HG03575 (cell line): ENCODE data around the gene OBI1.
"Not testable (repeated sequence)": the region's sequence is repeated elsewhere in the genome, so short reads cannot be mapped to it uniquely, and the experiment has no call there.

Source experiments
- ATAC-seq: cut with Tn5 transposase; IDR thresholded peaks from one replicate; pipeline ENCODE4 v1.9.1; 2021; ENCODE audit not compliant: unreplicated experiment, insufficient number of reproducible peaks, low FRiP score; ENCODE audit errors: extremely low read depth

OBI1 gene

GRCh38 chr13:78650717-78651083 is 8.3 kb downstream of the OBI1 start:
- no peak for ATAC-seq

GRCh38 chr13:78649997-78650716 is 8.8 kb downstream of the OBI1 start:
- no peak for ATAC-seq

- ATAC-seq: not testable (repeated sequence)
Observed at GRCh38 chr13:78647109-78647678, 11.8 kb downstream of the OBI1 start.

- ATAC-seq: peak; percentile 70
Observed at GRCh38 chr13:78638216-78638615, 20.7 kb downstream of the OBI1 start.

GRCh38 chr13:78636495-78636894 is 22.5 kb downstream of the OBI1 start:
- no peak for ATAC-seq

GRCh38 chr13:78632996-78633395 is 26.0 kb downstream of the OBI1 start:
- no peak for ATAC-seq

- ATAC-seq: no peak
Observed at GRCh38 chr13:78631077-78631476, 27.9 kb downstream of the OBI1 start.

- ATAC-seq: no peak
Observed at GRCh38 chr13:78630511-78630910, 28.4 kb downstream of the OBI1 start.

GRCh38 chr13:78625384-78625783 is 33.6 kb downstream of the OBI1 start:
- no peak for ATAC-seq

GRCh38 chr13:78623132-78623531 is 35.8 kb downstream of the OBI1 start:
- ATAC-seq: no peak

- ATAC-seq: no peak
Observed at GRCh38 chr13:78620936-78621470, 38.0 kb downstream of the OBI1 start.

GRCh38 chr13:78618411-78618810 is 40.5 kb downstream of the OBI1 start:
- ATAC-seq: no peak

GRCh38 chr13:78611040-78611439 is 47.9 kb downstream of the OBI1 start:
- ATAC-seq: no peak

GRCh38 chr13:78610381-78610883 is 48.5 kb downstream of the OBI1 start:
- no peak for ATAC-seq

GRCh38 chr13:78609464-78610205 is 49.3 kb downstream of the OBI1 start:
- no peak for ATAC-seq

GRCh38 chr13:78608688-78609463 is 50.1 kb downstream of the OBI1 start:
- ATAC-seq: no peak

- ATAC-seq: no peak
Observed at GRCh38 chr13:78608252-78608687, 50.7 kb downstream of the OBI1 start.

GRCh38 chr13:78607409-78608251 is 51.3 kb downstream of the OBI1 start:
- ATAC-seq: no peak
